HG03342 (cell line): ENCODE results near the gene LYPD6.

Source experiments
- ATAC-seq: cut with Tn5 transposase; IDR thresholded peaks from one replicate; pipeline ENCODE4 v1.9.1; 2021; ENCODE audit warnings: mild to moderate bottlenecking, moderate library complexity; ENCODE audit not compliant: unreplicated experiment

LYPD6 gene

GRCh38 chr2:149399934-149400615 is 69.7 kb downstream of the LYPD6 start:
- ATAC-seq, result no peak

GRCh38 chr2:149400997-149401396 is 70.6 kb downstream of the LYPD6 start:
- no peak for ATAC-seq

DNA sequence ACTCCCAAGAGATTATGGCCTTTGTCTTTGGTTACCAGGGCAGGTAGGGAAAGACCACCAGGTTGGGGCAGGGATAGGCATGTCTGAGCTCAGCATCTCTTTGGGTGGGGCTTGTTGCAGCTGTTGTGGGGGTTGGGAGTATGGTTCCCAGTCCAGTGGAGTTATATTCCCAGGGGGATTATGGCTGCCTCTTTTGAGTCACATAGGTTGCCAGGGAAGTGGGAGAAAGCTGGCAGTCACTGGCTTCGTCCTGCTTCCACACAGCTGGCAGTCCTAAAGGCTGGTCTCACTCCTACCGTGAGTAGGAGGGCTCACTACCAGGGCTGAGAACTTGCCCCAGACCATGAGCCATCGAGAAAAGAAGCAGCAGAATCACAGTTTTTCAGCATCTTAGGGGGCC is 79.1 kb downstream of the LYPD6 start:
- no peak for ATAC-seq

- no peak for ATAC-seq
These were observed 80.5 kb downstream of the LYPD6 start for GRCh38 chr2:149410701-149411484.

DNA sequence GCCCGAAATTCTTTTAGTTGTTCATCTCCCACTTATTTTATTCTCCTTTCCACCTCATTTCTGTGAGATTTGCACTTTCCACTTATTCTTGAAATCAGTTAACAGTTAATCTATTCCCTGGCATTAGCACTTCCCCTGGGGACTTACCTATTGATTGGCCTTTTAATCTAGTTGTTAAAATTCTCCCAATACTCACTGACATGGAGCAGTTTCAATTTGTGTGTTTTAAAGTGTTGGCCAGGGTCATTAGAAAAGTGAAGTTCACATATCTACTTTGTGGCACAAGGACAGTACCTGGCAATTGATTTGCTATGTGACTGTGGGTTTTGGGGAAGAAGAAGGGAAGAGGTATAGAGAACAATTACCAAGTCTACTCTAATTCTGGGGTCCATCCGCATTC is 83.1 kb downstream of the LYPD6 start:
- no peak for ATAC-seq

DNA sequence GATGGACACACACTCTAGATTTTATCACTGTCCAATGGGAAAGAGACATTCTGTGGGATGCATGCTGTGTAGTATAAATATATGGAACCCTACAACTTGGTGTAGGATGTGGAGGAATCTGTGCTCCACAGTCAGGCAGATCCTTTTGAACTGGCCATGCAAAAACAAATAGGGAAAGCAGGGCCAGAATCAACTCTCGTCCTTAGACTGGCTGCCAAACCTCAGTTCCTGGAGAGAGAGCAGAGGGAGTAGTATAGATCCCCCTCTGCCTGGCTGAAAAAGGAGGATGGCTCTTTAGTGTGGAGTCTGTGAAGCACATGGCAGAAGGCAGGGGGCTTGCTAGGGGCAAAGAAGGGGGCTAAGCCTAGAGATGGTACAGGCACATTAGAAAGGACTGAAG is 84.7 kb downstream of the LYPD6 start:
- ATAC-seq, result no peak

GRCh38 chr2:149418065-149418464 is 87.7 kb downstream of the LYPD6 start:
- no peak for ATAC-seq

GRCh38 chr2:149420053-149420963 is 89.9 kb downstream of the LYPD6 start:
- ATAC-seq, result no peak

DNA sequence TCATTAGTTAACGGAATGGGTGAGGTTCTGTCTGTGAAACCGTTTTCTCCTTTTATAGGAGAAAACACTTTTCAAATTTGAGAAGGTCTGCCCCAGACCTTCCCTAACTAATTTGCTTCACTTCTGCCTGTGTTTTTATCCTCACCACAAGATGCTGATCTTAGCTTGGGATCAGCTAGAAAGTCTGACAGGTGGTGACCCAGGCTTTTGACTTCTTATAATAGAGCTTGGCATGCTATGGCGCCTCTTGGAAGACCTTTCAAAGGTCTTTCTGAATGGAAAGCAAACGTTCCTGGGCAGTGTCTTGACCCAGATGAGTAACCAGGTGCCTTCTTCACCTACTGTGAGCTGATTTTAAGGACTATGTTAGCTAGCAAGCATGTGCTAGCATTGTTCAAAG is 91.4 kb downstream of the LYPD6 start:
- no peak for ATAC-seq

- no peak for ATAC-seq
These were observed 92.1 kb downstream of the LYPD6 start for GRCh38 chr2:149422337-149422990.

DNA sequence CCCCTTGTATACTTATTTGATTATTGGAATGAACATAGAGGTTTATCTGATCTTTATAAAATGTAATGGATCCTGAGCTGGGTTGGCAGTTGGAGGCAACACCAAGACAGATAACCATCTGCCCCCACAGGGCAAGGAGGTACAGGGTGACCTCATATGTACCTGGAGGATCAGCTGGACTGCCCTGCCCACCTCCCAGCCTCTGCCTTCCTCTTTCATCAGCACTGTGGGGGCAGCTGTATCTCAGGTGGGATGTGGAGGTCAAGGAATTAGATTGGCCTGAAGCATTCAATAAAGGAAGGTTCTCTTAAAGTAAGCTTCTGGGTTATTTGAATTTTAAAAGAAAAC is 92.6 kb downstream of the LYPD6 start:
- no peak for ATAC-seq

GRCh38 chr2:149423630-149424029 is 93.2 kb downstream of the LYPD6 start:
- ATAC-seq, result no peak

- ATAC-seq, result no peak
These were observed 97.0 kb downstream of the LYPD6 start for GRCh38 chr2:149427387-149427786.

DNA sequence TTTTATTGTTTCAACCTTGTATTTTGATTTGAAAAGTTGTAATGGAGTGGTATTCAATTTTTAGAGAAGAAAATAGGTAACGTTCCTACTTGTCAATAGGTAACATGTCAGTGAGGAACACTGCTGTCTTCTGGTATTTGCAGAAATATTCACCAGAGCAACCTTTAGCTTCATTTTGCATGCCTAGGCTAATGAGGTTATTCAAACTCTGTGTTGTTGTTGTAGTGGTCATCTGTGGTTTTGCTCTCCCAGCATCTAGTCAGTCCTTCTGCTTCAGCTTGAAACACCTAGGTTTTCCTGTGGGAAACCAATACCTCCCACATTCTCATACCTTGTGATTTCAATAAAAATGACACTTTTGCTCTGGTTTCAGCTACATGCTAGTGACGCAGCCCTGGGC is 98.4 kb downstream of the LYPD6 start:
- no peak for ATAC-seq

DNA sequence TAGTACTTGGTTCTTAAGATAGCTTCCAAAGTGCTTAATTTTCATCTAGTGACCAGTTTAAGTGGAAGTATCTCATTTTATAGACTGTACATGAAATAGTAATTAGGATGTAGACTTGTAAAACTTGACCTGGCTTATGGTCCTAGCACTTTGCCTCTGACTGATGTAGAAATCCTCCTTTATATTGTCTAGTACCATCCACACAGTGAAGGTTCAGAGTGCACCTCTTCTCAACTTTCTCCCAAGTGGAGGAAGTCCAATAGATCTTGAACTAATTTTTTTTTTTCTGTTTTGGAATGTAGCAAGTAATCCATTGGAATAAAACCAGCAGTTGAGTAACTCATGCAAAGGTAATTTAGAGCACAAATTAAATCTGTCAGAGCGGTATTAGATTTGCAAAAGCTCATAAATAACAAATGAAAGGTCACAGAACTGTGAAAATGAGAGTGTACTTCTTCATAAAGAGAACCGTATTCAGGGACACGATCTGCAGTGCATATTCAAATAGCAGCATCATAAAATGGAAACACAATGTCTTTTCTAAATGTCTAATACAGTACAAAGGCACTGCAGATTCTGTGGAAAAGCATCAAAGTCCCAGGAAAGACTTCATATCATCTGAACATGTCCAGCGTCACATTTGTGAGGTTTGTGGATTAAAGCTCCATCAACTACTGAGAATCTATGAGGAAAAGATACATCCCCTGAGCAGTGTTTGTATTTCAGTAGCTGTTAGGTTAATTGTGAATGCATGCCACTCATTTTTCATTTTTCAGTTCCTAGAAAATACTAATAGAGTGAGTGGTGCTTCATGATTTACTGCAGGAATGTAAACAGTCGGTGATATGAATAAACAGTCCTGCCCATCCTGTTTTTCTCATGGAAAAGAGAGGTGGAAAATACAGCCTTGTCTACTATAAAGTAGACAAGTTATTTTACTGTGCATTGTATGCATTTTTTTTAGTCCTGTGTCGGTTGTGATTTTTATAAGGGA is 100.7 kb downstream of the LYPD6 start:
- ATAC-seq, result no peak

- ATAC-seq, result no peak
These were observed 108.1 kb downstream of the LYPD6 start for GRCh38 chr2:149438330-149438960.

DNA sequence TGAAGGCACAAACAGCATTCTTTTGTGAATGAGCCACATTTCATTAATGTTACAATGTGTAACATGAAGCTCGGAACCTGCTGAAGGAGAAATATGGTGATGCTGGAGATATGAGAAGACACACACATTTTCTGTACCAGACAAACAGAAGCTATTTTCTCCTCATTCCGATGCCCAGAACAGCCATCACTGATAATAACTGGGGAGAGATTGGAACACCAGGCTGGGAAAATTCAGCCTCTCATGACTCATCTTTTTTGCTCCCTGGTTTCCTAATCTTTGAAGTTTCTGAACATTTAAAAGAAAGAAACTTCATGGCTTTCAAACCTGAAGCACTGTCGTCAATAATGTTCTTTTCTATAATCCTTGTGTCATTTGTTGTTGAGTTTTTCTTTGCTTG is 110.9 kb downstream of the LYPD6 start:
- no peak for ATAC-seq

GRCh38 chr2:149442346-149442745 is 112.0 kb downstream of the LYPD6 start:
- ATAC-seq, result no peak

DNA sequence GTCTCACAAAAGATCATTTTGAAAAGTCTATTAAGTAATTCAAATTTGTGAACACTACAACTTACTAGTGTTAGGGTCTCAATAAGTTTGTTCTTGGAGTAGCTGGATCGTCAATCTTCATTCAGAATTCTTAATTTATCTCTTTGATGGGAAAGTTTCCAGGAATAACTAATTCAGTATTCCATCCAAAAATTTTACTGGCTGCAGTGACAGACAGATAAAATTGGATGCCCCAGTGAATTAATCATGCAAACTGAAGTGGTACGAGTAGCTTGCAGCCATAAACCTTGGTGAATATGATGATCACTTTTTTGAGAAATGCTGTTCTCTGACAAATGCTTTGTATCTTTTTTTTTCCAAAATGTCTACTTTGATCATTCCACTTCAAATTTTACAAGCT is 112.8 kb downstream of the LYPD6 start:
- ATAC-seq, result no peak
